ENCODE measurements around the gene NPAS3. TPM values are rescaled to one million over a fixed set of nuclear protein-coding genes. Genes with fewer than 3 reads are reported as not detected.

The NPAS3 gene
- total RNA-seq, 1 donor from 2014 or later = 2.0 TPM

GRCh38 chr14:33833706-33834465 is 895.2 kb downstream of the NPAS3 start:
- no peaks in the 10 kb centered on the region for H3K36me3 ChIP-seq (ENCODE audit: control insufficient read depth, insufficient read depth, low read length)
- no peak for TF ChIP-seq CTCF (IDR thresholded peaks at IDR 0.05; ENCODE audit: insufficient read depth, low read length, poor library complexity, severe bottlenecking)
- no peak for DNase-seq (ENCODE audit: low read depth)

GRCh38 chr14:33834466-33835260 is 896.0 kb downstream of the NPAS3 start:
- no peak overlapping the region for H3K4me3 ChIP-seq (ENCODE audit: low read depth, low read length)
- TF ChIP-seq CTCF (IDR thresholded peaks at IDR 0.05; ENCODE audit: insufficient read depth, low read length, poor library complexity, severe bottlenecking) = no peak

More at GRCh38 chr14:33833706-33834465, 895.2 kb downstream of the NPAS3 start:
- Histone ChIP-seq H3K4me3 (ENCODE audit: low read depth, low read length) (no peak overlapping the region), H3K27me3 (ENCODE audit: control insufficient read depth, insufficient read depth, low read length) (no peaks in the 10 kb centered on the region)

GRCh38 chr14:33835261-33835655 is 896.6 kb downstream of the NPAS3 start:
- Histone ChIP-seq H3K36me3 (ENCODE audit: control insufficient read depth, insufficient read depth, low read length) (no peaks in the 10 kb centered on the region), H3K27me3 (ENCODE audit: control insufficient read depth, insufficient read depth, low read length) (no peaks in the 10 kb centered on the region), H3K4me3 (ENCODE audit: low read depth, low read length) (no peak overlapping the region)
- DNase-seq (ENCODE audit: low read depth) = no peak
- TF ChIP-seq CTCF (IDR thresholded peaks at IDR 0.05; ENCODE audit: insufficient read depth, low read length, poor library complexity, severe bottlenecking) = no peak

More at GRCh38 chr14:33834466-33835260, 896.0 kb downstream of the NPAS3 start:
- no peak for DNase-seq (ENCODE audit: low read depth)
- Histone ChIP-seq H3K27me3 (ENCODE audit: control insufficient read depth, insufficient read depth, low read length) (no peaks in the 10 kb centered on the region), H3K36me3 (ENCODE audit: control insufficient read depth, insufficient read depth, low read length) (no peaks in the 10 kb centered on the region)

GRCh38 chr14:33835677-33836076 is 897.0 kb downstream of the NPAS3 start:
- no peak for TF ChIP-seq CTCF (IDR thresholded peaks at IDR 0.05; ENCODE audit: insufficient read depth, low read length, poor library complexity, severe bottlenecking)
- Histone ChIP-seq H3K36me3 (ENCODE audit: control insufficient read depth, insufficient read depth, low read length) (no peaks in the 10 kb centered on the region), H3K27me3 (ENCODE audit: control insufficient read depth, insufficient read depth, low read length) (no peaks in the 10 kb centered on the region), H3K4me3 (ENCODE audit: low read depth, low read length) (no peak overlapping the region)
- no peak for DNase-seq (ENCODE audit: low read depth)

GRCh38 chr14:33836203-33836899 is 897.7 kb downstream of the NPAS3 start:
- Histone ChIP-seq H3K36me3 (ENCODE audit: control insufficient read depth, insufficient read depth, low read length) (no peaks in the 10 kb centered on the region), H3K27me3 (ENCODE audit: control insufficient read depth, insufficient read depth, low read length) (no peaks in the 10 kb centered on the region), H3K4me3 (ENCODE audit: low read depth, low read length) (no peak overlapping the region)
- TF ChIP-seq CTCF (IDR thresholded peaks at IDR 0.05; ENCODE audit: insufficient read depth, low read length, poor library complexity, severe bottlenecking) = no peak
- DNase-seq (ENCODE audit: low read depth) = no peak

Data from kidney epithelial cell (primary cell).